ENCODE data around the gene RCC2. TPM values are rescaled to one million over a fixed set of nuclear protein-coding genes. Genes with fewer than 3 reads are reported as not detected.
A peak's percentile ranks its signal among the peaks of the same experiment; 100 is the strongest.

Gene RCC2
- total RNA-seq, 3 donors from 2014 or later: 21.1 to 39.0 (median 33.2) TPM

DNA sequence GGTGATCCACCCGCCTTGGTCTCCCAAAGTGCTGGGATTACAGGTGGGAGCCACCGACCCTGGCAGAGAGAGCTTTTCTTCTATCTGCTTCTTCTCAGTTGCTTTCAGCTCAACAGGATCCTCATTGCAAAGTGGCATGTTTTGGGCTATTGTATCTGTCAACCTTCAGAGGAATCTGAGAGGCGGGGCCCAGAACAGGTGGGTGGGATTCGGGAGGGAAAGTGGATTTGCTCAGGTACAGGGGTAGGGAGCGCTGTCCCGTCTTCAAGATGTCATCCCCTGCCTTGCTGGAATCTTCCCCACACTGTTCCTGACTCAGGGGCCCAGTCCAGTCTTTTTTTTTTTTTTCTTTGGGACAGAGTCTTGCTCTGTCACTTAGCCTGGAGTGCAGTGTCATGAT lies 26.9 kb upstream of the RCC2 start:
- Histone ChIP-seq H3K27me3 (no peaks in the 10 kb centered on the region), H3K4me1 (no peaks in the 10 kb centered on the region), H3K36me3 (no peaks in the 10 kb centered on the region), H3K27ac (no peak overlapping the region), H3K4me3 (no peak overlapping the region), H3K9me3 (no peaks in the 10 kb centered on the region)
- intact Hi-C loops (cut with DNase I; ENCODE audit: low total_unique reads): no loop called here
- no peak for TF ChIP-seq POLR2AphosphoS5 (IDR thresholded peaks at IDR 0.05)
- TF ChIP-seq, protein P1, sequence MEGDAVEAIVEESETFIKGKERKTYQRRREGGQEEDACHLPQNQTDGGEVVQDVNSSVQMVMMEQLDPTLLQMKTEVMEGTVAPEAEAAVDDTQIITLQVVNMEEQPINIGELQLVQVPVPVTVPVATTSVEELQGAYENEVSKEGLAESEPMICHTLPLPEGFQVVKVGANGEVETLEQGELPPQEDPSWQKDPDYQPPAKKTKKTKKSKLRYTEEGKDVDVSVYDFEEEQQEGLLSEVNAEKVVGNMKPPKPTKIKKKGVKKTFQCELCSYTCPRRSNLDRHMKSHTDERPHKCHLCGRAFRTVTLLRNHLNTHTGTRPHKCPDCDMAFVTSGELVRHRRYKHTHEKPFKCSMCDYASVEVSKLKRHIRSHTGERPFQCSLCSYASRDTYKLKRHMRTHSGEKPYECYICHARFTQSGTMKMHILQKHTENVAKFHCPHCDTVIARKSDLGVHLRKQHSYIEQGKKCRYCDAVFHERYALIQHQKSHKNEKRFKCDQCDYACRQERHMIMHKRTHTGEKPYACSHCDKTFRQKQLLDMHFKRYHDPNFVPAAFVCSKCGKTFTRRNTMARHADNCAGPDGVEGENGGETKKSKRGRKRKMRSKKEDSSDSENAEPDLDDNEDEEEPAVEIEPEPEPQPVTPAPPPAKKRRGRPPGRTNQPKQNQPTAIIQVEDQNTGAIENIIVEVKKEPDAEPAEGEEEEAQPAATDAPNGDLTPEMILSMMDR (IDR thresholded peaks at IDR 0.05): no peak
- TF ChIP-seq POLR2A (IDR thresholded peaks at IDR 0.05): no peak
- DNase-seq (ENCODE audit: low spot score in 2 of 2): no peak

DNA sequence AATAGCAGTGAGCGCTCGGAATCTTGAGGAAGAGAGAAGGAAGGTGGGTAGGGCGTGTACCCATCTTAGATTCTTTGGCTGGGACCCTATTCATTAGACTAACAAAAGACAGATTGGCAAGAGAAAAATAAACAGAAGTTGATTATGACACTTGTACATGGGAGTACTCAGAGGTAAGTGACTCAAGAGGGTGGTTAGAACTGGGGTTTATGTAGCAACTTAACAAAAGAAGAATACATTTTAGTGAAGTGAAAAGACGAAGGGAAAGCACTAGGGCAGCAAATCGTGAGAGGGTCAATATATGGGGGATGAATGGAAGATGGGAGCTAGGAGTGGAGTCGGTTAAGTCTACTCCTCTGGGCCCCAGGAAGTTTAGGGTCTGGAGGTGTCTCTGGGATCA lies 25.8 kb upstream of the RCC2 start:
- no peak for DNase-seq (ENCODE audit: low spot score in 2 of 2)
- H3K4me3 ChIP-seq: no peak overlapping the region
- H3K27me3 ChIP-seq: peaks cover 0 to 1% of the 10 kb centered on the region in 2 donors
- intact Hi-C loops (cut with DNase I; ENCODE audit: low total_unique reads): no loop called here
- TF ChIP-seq POLR2A (IDR thresholded peaks at IDR 0.05): no peak
- TF ChIP-seq, protein P1 (IDR thresholded peaks at IDR 0.05): no peak
- TF ChIP-seq POLR2AphosphoS5 (IDR thresholded peaks at IDR 0.05): no peak
- no peaks in the 10 kb centered on the region for H3K9me3 ChIP-seq
- no peaks in the 10 kb centered on the region for H3K4me1 ChIP-seq
- H3K27ac ChIP-seq: no peak overlapping the region
- no peaks in the 10 kb centered on the region for H3K36me3 ChIP-seq

DNA sequence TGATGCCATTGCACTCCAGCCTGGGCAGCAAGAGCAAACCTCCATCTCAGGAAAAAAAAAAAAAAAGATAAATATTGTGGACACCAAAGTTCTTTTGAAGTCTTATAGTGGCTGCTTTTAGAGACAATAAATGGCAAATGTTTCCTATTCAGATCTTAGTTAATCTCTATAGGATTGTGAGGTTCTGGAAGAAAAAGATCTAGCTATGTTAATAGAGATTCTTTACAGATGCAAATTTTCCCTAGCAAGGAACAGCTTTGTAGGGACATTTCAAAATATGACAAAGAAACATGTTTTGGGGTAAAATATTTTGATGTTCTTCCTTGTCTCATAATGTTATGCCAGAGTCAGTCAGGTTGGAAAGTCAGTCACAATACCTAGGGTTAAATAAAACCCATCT lies 24.5 kb upstream of the RCC2 start:
- Histone ChIP-seq H3K4me3 (no peak overlapping the region), H3K9me3 (no peaks in the 10 kb centered on the region), H3K36me3 (no peaks in the 10 kb centered on the region), H3K27me3 (peaks cover 0 to 3% of the 10 kb centered on the region in 2 donors), H3K4me1 (no peaks in the 10 kb centered on the region), H3K27ac (no peak overlapping the region)
- intact Hi-C loops (cut with DNase I; ENCODE audit: low total_unique reads): no loop called here
- no peak for DNase-seq (ENCODE audit: low spot score in 2 of 2)
- TF ChIP-seq POLR2AphosphoS5 (IDR thresholded peaks at IDR 0.05): no peak
- TF ChIP-seq, protein P1 (IDR thresholded peaks at IDR 0.05): no peak
- TF ChIP-seq POLR2A (IDR thresholded peaks at IDR 0.05): no peak

DNA sequence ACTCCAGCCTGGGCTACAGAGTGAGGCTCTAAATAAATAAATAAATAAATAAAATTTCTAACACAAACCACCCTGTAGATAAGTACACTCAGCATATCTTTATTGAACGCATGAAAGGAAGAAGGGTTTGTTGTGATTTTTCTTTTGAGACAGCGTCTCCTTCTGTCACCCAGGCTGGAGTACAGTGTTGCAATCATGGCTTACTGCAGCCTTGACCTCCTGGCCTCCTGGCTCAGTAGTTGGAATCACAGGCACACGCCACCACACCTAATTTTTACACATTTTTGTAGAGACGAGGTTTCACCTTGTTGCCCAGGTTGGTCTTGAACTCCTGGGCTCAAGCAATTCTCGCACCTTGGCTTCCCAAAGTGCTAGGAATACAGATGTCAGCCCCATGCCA lies 23.2 kb upstream of the RCC2 start:
- Histone ChIP-seq H3K36me3 (no peaks in the 10 kb centered on the region), H3K4me1 (no peaks in the 10 kb centered on the region), H3K27me3 (peaks cover 0 to 3% of the 10 kb centered on the region in 2 donors), H3K27ac (no peak overlapping the region), H3K4me3 (no peak overlapping the region), H3K9me3 (no peaks in the 10 kb centered on the region)
- no peak for DNase-seq (ENCODE audit: low spot score in 2 of 2)
- TF ChIP-seq POLR2AphosphoS5 (IDR thresholded peaks at IDR 0.05): no peak
- TF ChIP-seq, protein P1 (IDR thresholded peaks at IDR 0.05): no peak
- no peak for TF ChIP-seq POLR2A (IDR thresholded peaks at IDR 0.05)
- intact Hi-C loops (cut with DNase I; ENCODE audit: low total_unique reads): no loop called here

DNA sequence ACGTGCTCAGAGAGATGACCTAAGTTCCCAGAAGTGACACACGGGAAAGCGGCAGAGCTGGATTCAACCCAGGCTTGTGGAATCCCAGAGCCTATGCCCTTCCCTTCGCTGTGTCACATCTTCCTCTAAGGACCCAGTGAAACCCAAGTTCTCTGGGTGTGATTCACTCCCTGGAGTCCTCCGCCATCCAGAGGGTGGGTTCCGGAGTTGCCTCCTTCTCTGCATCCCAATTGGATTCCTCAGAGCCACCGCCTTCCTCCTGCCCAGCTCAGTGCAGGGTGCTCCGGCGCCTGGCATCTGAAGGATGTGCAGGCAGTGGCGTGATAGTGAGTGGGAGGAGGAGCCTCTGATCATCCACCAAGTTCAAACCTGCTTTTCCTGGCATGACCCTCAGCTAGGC lies 20.7 kb upstream of the RCC2 start:
- Histone ChIP-seq H3K36me3 (no peaks in the 10 kb centered on the region), H3K27me3 (peaks cover 0 to 3% of the 10 kb centered on the region in 2 donors), H3K27ac (peak overlapping the region in 1 of 2 donors; percentile 25), H3K9me3 (no peaks in the 10 kb centered on the region), H3K4me1 (no peaks in the 10 kb centered on the region), H3K4me3 (no peak overlapping the region)
- DNase-seq (ENCODE audit: low spot score in 2 of 2): peak in 1 of 2 donors; percentile 46
- intact Hi-C loops (cut with DNase I; ENCODE audit: low total_unique reads): no loop called here
- TF ChIP-seq, protein P1 (IDR thresholded peaks at IDR 0.05): no peak
- TF ChIP-seq POLR2AphosphoS5 (IDR thresholded peaks at IDR 0.05): no peak
- no peak for TF ChIP-seq POLR2A (IDR thresholded peaks at IDR 0.05)
